ENCODE measurements around the gene SCGB1C2. TPM values are rescaled to one million over a fixed set of nuclear protein-coding genes. Genes with fewer than 3 reads are reported as not detected.

Gene SCGB1C2
- total RNA-seq, 1 donor from 2014 or later: not detected

DNA sequence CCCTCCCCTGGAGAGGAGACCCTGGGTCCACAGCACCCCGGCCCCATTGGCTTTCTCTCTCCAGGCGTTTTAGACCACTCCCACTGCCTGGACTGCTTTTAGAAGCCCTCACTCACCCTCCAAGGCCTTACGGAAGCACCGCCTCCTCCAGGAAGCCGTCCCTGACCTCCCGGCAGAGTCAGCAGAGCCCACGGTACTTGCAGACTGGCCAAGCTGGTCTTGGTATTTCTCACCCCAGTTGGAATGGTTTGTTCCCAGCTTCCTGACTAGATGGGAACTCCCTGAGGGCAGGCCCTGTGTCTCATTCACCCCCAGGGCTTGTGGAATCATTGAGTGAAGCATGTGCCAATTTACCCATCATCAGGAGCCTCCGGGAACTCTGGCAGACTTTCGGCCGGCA, 9.2 kb downstream of the SCGB1C2 start:
- Histone ChIP-seq H3K27me3 (ENCODE audit: control insufficient read depth, insufficient read depth, low read length) (no peaks in the 10 kb centered on the region), H3K4me3 (ENCODE audit: low read depth, low read length) (no peak overlapping the region), H3K36me3 (ENCODE audit: control insufficient read depth, insufficient read depth, low read length) (peaks cover 4% of the 10 kb centered on the region)
- no peak for DNase-seq (ENCODE audit: low read depth)
- TF ChIP-seq, protein P1, sequence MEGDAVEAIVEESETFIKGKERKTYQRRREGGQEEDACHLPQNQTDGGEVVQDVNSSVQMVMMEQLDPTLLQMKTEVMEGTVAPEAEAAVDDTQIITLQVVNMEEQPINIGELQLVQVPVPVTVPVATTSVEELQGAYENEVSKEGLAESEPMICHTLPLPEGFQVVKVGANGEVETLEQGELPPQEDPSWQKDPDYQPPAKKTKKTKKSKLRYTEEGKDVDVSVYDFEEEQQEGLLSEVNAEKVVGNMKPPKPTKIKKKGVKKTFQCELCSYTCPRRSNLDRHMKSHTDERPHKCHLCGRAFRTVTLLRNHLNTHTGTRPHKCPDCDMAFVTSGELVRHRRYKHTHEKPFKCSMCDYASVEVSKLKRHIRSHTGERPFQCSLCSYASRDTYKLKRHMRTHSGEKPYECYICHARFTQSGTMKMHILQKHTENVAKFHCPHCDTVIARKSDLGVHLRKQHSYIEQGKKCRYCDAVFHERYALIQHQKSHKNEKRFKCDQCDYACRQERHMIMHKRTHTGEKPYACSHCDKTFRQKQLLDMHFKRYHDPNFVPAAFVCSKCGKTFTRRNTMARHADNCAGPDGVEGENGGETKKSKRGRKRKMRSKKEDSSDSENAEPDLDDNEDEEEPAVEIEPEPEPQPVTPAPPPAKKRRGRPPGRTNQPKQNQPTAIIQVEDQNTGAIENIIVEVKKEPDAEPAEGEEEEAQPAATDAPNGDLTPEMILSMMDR (IDR thresholded peaks at IDR 0.05; ENCODE audit: insufficient read depth, low read length, poor library complexity, severe bottlenecking): no peak

DNA sequence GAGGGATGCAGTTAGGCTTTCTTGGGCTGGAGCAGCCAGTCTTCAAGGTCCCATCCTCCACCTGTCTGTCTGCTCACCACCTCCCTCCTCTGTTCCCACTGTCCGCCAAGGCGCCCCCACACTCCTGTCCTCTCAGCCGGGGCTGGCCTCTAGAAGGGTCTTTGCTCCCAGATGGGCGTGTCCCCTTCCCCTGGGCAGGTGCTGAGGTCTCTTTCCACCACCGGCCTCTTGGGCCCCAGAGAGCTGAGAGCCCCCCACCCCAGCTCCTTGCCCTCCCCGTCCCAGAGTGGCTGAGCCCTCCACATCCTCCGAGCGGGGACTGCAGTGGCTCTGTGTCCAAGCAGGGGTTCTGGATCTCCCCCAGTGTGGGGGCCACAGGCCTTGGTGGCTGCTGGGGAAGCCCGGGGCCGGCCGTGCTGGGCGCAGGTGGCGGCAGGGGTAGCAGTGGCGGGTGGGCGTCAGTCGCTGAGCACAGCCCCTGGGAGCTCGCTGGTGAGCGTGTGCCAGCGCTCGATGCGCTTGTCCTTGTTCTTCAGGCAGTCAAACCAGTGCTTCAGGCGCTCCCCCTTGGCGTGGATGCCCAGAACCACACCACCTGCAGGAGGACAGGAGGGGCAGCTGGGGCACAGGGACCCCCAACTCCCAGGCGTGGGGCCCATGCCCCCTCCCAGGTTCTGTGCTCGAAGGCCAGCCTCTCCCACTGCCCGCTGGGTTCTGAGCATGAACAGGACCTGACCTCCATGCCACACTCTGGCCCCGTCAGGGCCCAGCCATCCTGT, 9.8 kb downstream of the SCGB1C2 start:
- Histone ChIP-seq H3K27me3 (ENCODE audit: control insufficient read depth, insufficient read depth, low read length) (no peaks in the 10 kb centered on the region), H3K4me3 (ENCODE audit: low read depth, low read length) (no peak overlapping the region), H3K36me3 (ENCODE audit: control insufficient read depth, insufficient read depth, low read length) (peaks cover 7% of the 10 kb centered on the region)
- TF ChIP-seq, protein P1 (IDR thresholded peaks at IDR 0.05; ENCODE audit: insufficient read depth, low read length, poor library complexity, severe bottlenecking): no peak
- DNase-seq (ENCODE audit: low read depth): no peak

DNA sequence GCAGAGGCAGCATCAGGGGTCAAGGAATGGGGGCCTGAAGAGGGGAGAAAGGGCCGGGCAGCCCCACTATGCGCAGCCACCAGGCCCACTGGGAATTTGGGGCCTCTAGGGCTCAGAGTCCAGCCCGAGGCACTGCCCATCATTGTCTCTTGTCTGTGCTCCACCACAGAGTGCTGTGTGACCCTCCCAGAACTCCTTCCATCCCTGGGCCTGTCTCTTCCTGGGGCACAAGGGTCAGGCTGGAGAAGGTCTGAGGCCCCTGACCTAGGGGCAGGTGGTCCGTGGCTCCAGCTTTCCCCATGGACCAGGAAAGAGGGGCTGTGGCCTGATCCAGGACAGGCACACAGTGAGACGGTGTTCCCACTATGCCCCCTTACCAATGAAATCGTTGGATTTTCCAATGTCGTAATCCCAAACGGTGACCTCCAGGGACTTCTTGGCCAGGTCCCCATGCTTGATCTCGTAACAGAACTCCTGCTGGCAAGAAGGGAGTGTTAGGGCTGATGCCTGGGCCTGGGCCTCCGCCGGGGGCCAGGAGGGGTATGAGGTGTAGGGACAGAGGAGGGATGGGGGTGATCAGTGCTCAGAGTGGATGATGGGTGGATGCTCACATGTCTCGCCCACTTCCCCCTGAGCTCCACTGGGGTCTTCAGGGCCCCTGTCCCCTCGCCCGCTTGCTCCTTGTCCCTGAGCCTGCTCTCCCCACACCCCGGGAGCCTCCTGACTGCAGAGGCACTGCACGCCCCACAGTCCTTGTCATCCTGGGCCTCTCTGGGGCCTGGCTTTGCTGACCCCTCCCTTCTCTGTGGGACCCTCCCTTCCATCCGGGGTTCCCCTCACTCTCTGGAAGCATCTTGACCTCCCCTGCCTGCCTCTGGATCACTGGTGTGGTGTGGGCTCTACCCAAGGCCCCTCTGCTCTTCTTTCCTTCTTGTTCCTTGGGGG, 10.7 kb downstream of the SCGB1C2 start:
- no peak for DNase-seq (ENCODE audit: low read depth)
- Histone ChIP-seq H3K27me3 (ENCODE audit: control insufficient read depth, insufficient read depth, low read length) (no peaks in the 10 kb centered on the region), H3K36me3 (ENCODE audit: control insufficient read depth, insufficient read depth, low read length) (peaks cover 7% of the 10 kb centered on the region), H3K4me3 (ENCODE audit: low read depth, low read length) (no peak overlapping the region)
- TF ChIP-seq, protein P1 (IDR thresholded peaks at IDR 0.05; ENCODE audit: insufficient read depth, low read length, poor library complexity, severe bottlenecking): no peak

DNA sequence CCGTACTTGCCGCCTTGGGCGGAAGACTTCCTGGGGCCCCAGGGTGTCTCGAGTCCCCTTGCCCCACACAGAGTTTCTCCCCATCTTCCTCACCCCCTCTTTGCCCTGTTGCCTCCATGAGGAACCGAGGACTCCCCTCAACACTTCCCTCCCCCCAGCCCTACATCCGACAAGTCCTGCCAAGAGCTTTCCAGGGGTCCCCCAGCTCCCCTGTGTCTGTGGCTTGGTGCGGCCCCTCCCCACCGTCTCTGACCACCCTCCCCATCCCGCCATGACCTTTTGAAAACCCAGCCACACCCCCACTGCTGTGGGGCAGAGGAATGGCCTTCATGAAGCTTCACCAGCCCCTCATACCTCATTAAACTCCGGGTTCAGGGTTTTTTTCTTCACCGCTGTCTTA, 11.4 kb downstream of the SCGB1C2 start:
- DNase-seq (ENCODE audit: low read depth): no peak
- H3K36me3 ChIP-seq (ENCODE audit: control insufficient read depth, insufficient read depth, low read length): peaks cover 7% of the 10 kb centered on the region
- TF ChIP-seq, protein P1 (IDR thresholded peaks at IDR 0.05; ENCODE audit: insufficient read depth, low read length, poor library complexity, severe bottlenecking): no peak
- H3K27me3 ChIP-seq (ENCODE audit: control insufficient read depth, insufficient read depth, low read length): no peaks in the 10 kb centered on the region
- H3K4me3 ChIP-seq (ENCODE audit: low read depth, low read length): no peak overlapping the region

DNA sequence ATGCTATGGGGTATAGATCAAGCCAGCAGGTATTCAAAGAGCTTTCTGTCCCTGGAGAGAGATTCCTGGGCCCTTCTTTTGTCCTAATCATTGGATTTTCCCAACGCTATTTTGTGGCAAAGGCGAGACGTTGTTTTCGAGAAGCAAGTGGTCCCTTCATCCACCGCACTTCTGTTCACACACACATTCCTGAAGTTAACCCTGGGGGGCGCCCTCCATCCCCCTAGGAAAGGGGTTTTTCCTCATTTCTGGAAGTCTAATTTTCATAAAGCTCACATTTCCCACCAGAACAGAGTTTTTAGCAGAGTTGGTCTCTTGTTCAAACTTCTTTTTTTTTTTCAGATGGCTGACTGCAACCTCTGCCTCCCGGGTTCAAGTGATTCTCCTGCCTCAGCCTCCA, 11.9 kb downstream of the SCGB1C2 start:
- TF ChIP-seq, protein P1 (IDR thresholded peaks at IDR 0.05; ENCODE audit: insufficient read depth, low read length, poor library complexity, severe bottlenecking): no peak
- Histone ChIP-seq H3K36me3 (ENCODE audit: control insufficient read depth, insufficient read depth, low read length) (peaks cover 7% of the 10 kb centered on the region), H3K4me3 (ENCODE audit: low read depth, low read length) (no peak overlapping the region), H3K27me3 (ENCODE audit: control insufficient read depth, insufficient read depth, low read length) (no peaks in the 10 kb centered on the region)
- DNase-seq (ENCODE audit: low read depth): no peak

Data from kidney epithelial cell (primary cell).